HG03432 (cell line): ENCODE data around the gene PLA2G10.
A peak's percentile ranks its signal among the peaks of the same experiment; 100 is the strongest.
"Not testable (repeated sequence)": the region's sequence is repeated elsewhere in the genome, so short reads cannot be mapped to it uniquely, and the experiment has no call there.

Experiments
- ATAC-seq: cut with Tn5 transposase; IDR thresholded peaks from one replicate; pipeline ENCODE4 v1.9.1; 2021; ENCODE audit warnings: mild to moderate bottlenecking, moderate library complexity; ENCODE audit not compliant: unreplicated experiment

The PLA2G10 gene, protein sequence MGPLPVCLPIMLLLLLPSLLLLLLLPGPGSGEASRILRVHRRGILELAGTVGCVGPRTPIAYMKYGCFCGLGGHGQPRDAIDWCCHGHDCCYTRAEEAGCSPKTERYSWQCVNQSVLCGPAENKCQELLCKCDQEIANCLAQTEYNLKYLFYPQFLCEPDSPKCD

DNA sequence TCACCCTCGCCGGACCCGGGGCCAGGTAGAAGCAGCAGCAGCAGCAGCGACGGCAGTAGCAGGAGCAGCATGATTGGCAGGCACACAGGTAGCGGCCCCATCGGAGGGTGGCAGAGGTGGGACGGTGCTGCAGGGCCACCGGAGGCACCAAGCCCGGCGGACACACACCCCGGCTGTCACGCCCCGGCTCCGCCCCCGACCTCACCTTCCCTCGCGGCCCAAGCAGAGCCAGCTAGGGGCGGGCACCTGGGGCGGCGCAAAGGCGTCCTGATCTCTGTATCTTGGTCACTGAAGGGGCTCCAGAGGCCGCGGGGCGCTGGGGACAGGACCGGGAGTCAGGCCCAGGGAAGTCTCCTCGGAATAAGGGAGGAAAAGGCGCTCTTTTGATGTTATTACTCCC is at the start of gene PLA2G10:
Gene PLA2G10, minus strand, starts transcription at position 180 of the 400 bp plus-strand sequence. Its CDS starts 79 bp downstream, at position 101.
- not testable (repeated sequence) for ATAC-seq

DNA sequence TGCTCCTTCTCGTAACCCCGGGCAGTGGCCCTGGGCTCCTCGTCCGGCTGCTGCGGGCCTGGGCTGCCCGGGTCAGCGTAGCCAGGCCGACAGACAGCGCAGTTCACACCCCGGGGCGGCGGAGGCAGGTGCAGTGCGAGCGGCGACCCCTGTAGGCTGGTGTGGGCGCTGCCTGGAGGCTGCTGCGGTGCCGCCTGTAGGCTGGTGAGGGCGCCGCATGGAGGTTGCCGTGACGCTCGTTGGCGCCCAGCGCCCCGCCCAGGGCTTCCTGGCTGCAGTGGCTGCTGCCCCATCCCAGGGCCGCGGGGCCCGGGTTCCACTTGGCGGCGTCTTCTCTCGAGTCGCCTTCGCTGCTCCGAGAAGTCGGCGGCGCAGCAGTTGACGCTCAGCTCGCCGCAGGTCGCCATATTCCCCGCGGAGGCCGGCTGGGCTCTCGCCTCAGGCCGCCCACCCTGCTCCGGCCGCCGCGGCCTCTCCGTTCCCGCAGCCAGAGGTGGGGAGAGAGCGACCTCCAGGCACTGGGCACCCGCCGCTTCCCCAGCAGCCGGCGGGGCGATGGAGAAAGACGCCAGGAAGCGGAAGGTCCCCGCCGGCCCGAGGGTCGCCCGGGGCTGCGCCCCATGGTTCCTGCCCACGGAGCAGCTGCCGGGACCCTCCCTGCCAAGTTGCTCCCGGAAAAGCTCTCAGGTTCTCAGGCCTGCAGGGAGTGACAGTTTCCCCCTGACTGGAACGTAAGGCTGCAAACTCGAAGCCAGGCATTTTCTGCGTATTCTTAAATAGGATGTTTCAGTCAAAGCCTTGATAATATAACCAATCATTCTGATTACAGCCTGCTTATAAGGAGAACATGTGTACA is 48.4 kb upstream of the PLA2G10 start, which contains the start of gene NPIPA2:
Gene NPIPA2, plus strand, starts transcription at position 261 of the 856 bp plus-strand sequence. CDS start 5,533 bp downstream, outside the sequence.
- peak; percentile 99 for ATAC-seq

DNA sequence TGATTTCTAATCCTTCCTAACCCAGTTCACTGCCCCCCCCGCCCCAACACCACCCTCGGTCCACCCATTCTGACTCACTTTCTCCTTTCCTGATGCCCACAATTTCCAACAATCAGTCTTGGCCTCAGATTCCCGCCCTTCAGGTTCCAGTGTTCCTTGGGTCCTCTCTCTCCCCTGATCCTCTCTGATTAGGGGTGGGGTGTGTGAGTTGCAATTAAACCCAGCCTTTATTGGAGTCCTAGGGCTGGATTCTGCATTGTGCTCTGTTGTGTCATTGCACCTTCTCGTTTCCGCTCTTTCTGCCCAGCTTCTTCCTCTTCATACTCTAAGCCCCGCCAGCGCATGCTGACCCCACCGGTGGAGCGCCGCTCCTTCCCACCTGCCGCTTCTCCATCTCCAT is 47.7 kb upstream of the PLA2G10 start:
- not testable (repeated sequence) for ATAC-seq

DNA sequence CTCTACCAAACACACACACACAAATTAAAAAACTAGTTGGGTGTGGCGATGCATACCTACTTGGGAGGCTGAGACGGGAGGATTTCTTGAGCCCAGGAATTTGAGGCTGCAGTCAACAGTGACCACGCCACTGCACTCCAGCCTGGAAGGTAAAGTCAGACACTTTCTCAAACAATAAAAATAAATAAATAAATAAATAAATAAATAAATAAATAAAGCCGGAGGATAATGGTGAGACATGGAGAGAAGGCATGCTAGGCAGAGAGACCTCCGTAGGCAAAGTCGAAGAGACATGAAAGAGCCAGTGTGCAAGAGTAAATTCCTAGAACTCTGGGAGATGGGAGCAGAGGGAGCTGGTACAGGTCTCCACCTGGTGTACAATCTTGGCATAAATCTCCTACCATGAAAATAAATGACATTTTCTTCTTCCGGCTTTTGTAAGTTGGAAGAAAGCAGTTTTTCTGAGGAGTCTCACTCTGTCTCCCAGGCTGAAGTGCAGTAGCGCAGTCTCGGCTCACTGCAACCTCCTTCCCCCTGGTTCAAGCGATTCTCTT is 46.8 kb upstream of the PLA2G10 start:
- not testable (repeated sequence) for ATAC-seq

DNA sequence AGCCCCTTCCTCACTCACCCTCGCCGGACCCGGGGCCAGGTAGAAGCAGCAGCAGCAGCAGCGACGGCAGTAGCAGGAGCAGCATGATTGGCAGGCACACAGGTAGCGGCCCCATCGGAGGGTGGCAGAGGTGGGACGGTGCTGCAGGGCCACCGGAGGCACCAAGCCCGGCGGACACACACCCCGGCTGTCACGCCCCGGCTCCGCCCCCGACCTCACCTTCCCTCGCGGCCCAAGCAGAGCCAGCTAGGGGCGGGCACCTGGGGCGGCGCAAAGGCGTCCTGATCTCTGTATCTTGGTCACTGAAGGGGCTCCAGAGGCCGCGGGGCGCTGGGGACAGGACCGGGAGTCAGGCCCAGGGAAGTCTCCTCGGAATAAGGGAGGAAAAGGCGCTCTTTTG is 39.1 kb upstream of the PLA2G10 start:
- not testable (repeated sequence) for ATAC-seq

DNA sequence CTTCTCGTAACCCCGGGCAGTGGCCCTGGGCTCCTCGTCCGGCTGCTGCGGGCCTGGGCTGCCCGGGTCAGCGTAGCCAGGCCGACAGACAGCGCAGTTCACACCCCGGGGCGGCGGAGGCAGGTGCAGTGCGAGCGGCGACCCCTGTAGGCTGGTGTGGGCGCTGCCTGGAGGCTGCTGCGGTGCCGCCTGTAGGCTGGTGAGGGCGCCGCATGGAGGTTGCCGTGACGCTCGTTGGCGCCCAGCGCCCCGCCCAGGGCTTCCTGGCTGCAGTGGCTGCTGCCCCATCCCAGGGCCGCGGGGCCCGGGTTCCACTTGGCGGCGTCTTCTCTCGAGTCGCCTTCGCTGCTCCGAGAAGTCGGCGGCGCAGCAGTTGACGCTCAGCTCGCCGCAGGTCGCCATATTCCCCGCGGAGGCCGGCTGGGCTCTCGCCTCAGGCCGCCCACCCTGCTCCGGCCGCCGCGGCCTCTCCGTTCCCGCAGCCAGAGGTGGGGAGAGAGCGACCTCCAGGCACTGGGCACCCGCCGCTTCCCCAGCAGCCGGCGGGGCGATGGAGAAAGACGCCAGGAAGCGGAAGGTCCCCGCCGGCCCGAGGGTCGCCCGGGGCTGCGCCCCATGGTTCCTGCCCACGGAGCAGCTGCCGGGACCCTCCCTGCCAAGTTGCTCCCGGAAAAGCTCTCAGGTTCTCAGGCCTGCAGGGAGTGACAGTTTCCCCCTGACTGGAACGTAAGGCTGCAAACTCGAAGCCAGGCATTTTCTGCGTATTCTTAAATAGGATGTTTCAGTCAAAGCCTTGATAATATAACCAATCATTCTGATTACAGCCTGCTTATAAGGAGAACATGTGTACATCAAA is 9.3 kb upstream of the PLA2G10 start, which contains the start of gene NPIPA3:
Gene NPIPA3, plus strand, starts transcription at position 256 of the 856 bp plus-strand sequence. CDS start 5,533 bp downstream, outside the sequence.
- ATAC-seq: peak; percentile 99

DNA sequence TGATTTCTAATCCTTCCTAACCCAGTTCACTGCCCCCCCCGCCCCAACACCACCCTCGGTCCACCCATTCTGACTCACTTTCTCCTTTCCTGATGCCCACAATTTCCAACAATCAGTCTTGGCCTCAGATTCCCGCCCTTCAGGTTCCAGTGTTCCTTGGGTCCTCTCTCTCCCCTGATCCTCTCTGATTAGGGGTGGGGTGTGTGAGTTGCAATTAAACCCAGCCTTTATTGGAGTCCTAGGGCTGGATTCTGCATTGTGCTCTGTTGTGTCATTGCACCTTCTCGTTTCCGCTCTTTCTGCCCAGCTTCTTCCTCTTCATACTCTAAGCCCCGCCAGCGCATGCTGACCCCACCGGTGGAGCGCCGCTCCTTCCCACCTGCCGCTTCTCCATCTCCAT is 8.6 kb upstream of the PLA2G10 start:
- not testable (repeated sequence) for ATAC-seq

DNA sequence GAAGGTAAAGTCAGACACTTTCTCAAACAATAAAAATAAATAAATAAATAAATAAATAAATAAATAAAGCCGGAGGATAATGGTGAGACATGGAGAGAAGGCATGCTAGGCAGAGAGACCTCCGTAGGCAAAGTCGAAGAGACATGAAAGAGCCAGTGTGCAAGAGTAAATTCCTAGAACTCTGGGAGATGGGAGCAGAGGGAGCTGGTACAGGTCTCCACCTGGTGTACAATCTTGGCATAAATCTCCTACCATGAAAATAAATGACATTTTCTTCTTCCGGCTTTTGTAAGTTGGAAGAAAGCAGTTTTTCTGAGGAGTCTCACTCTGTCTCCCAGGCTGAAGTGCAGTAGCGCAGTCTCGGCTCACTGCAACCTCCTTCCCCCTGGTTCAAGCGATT is 7.8 kb upstream of the PLA2G10 start:
- ATAC-seq: not testable (repeated sequence)

DNA sequence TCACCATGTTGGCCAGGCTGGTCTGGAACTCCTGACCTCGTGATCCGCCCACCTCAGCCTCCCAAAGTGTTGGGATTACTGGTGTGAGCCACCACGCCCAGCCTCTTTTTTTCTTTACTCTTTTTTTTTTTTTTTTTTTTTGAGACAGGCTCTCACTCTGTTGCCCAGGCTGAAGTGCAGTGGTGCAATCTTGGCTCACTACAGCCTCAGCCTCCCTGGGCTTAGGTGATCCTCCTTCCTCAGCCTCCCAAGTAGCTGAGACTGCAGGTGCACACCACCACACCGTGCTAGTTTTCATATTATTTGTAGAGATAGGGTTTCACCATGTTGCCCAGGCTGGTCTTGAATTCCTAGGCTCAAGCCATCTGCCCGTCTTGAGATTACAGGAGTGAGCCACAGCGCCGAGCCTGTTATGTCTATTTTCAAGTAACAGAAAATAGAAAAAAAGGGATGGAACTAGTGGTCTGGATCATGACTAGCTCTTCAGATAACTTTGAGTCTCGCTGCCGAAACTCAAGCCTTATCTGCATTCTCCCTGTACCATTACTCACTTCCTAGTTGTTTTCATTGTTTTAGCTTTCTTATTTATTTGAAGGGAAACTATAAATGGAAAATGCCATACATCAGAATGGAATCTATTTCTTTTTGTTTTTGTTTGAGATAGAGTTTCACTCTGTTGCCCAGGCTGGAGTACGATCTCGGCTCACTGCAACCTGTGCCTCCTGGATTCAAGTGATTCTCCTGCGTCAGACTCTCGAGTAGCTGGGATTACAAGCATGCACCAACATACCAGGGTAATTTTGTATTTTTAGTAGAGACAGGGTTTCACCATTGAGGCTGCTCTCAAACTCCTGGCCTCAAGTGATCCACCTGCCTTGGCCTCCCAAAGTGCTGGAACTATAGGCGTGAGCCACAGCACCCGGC is 8.0 kb downstream of the PLA2G10 start:
- not testable (repeated sequence) for ATAC-seq

DNA sequence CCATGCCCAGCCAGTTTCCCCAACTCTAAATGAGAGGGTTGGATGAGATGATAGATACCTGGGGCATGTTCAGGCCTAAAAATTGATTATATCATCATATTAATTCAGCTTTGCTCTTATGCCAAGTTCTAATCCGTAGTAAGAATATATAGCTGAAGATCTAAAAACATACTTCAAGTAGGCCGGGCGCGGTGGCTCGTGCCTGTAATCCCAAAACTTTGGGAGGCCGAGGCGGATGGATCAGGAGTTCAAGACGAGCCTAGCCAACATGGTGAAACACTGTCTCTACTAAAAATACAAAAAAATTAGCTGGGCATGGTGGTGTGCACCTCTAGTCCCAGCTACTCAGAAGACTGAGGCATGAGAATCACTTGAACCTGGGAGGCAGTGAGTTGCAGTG is 12.0 kb downstream of the PLA2G10 start:
- ATAC-seq: no peak

DNA sequence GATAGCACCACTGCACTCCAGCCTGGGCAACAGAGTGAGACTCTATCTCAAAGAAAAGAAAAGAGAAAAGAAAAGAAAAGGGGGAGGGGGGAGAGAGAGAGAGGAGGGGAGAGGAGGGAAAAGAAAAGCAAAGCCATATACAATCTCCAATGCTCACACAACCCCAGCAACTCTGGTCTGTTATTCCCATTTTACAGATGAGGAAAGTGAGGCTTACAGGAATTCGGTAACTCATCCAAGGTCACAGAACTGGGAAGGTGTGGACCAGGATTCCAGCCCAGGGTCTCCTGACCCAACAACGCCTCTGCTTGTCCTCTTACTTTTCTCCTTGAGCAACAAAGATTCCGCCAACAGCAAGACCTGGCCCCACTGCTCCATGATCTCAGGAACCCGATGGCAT is 13.0 kb downstream of the PLA2G10 start:
- no peak for ATAC-seq

DNA sequence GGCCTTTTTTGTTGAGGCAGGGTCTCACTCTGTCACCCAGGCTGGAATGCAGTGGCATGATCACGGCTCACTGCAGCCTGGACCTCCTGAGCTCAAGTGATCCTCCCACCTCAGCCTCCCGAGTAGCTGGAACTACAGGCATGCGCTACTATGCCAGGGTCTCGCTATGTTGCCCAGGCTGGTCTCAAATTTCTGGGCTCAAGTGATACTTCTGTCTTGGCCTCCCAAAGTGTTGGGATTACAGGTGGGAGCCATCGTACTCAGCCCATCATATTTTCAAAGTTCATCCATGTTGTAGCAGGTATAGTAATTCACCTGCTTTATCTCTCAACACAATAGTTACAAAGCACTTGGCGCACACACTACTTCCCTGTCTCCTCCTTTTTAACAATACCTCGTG is 13.7 kb downstream of the PLA2G10 start:
- not testable (repeated sequence) for ATAC-seq

DNA sequence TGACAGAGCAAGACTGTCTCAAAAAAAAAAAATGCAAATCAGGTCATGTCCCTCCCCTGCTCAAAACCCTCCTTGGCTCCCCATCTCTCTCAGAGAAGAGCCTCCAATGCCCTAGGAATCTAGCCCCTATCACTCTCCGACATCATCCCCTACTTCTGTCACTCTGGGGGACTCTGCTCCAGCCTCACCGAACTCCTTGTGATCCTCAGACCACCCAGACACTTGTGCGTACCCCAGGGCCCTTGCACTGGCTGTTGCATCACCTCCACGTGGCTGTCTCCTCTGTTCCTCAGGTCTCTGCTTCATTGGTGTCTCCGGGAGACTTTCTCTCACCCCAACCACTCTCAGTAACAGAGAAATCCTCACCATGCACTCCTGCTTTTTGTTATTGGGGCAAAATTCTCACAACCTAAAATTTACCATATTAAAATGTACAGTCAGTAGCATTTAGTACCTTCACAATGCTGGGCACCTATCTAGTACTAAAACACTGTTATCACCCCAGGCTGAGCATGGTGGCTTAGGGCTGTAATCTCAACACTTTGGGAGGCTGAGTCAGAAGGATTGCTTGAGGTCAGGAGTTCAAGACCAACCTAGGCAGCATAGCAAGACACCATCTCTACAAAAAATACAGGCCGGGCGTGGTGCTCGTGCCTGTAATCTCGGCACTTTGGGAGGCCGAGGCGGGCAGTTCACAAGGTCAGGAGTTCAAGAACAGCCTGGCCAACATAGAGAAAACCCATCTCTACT is 15.2 kb downstream of the PLA2G10 start:
- no peak for ATAC-seq

DNA sequence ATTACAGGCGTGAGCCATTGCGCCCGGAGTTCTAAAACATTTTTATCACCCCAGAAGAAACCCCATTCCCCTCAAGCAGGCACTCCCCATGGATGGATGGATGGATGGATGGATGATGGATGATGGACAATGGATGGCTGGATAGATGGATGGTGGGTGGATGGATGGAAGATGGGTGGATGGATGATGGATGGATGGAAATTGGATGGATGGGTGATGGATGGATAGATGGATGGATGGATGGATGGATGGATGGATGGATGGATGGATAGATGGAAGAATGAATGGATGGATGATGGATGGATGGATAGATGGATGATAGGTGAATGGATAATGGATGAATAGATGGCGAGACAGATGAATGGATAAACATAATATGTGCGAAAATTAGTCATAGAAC is 16.5 kb downstream of the PLA2G10 start:
- ATAC-seq: no peak

DNA sequence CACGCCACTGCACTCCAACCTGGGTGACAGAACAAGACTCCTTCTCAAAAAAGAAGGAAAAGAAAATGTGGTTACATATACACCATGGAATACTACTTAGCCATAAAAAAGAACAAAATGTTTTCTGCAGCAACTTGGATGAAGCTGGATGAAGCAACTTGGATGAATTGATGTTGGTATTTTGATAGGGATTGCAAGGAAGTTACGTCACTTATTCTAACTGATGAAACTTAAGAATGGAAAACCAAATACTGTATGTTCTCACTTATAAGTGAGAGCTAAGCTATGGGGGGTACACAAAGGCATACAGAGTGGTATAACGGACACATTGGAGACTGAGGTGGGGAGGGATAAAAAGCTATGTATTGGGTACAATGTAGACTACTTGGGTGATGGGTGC is 17.5 kb downstream of the PLA2G10 start:
- no peak for ATAC-seq

DNA sequence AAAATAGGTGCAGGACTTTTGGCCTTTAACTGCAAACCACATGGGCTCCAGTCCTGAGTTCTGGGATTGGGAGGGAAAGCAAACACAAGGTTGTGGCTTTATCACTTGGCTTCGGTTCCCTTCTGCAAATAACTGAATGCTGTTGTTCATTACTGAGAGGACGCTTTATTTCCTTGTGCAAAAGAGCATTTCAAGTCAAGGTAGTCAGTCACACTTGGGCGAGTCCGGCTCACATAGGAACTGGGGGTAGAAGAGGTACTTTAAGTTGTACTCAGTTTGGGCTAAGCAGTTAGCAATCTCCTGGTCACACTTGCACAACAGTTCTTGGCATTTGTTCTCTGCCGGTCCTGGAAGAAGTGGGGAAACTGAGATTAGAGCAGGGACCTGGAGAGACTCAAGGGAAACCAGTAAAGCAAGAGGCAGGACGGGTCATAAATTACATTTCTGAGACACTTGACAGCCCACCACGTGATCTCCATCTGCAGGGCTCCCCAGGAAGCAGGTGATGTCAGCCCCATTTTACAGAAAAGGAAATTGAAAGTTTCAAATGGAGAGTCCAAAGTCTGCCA is 21.6 kb downstream of the PLA2G10 start:
- peak; percentile 58 for ATAC-seq

DNA sequence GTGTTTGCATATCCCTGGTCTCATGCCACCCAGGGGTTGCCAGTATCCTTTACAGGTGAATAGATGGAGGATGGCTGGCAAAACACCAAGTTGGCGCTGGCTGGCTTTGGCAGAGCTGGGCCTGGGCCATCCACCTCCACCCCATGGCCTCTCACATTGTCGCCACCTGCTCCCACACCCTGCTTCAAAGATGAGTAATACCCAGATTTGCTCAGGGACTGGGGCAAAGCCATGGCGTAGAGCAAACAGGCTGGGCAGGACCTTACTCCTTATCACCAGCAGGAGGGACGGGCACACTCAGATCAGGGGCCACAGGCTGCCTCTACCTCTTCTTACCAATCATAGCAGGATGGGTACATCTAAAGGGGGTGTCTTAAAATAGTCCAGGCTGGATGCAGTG is 24.3 kb downstream of the PLA2G10 start:
- no peak for ATAC-seq

DNA sequence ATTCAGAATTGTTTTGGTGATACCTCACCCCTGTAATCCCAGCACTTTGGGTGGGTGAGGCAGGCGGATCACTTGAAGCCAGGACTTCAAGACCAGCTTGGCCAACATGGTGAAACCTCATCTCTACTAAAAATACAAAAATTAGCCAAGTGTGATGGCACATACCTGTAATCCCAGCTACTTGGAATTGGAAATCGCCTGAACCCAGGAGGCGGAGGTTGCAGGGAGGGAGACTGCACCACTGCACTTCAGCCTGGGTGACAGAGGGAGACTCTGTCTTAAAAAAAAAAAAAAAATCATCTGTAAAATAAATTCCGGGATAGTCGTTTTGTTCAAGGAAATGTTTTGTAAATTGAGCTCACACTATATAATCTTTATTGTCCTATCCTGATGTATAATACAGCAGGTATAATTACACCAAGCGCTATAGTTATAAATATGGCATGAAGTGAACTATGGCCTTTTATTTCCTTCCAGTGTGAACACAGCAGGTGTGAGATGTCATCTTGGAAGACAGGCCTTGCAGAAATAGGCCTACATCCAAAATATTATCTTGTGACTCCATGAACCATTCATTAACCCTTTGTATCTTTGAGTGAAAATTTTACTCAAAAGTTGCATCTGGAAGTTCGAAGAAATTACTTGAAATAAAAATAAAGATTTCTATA is 25.4 kb downstream of the PLA2G10 start:
- ATAC-seq: no peak
